Measurements from ENCODE around the gene THEMIS2. TPM values are rescaled to one million over a fixed set of nuclear protein-coding genes. Genes with fewer than 3 reads are reported as not detected.

Gene THEMIS2
- total RNA-seq, 2 experiments from 2014 or later: 4.1 to 20.3 TPM

DNA sequence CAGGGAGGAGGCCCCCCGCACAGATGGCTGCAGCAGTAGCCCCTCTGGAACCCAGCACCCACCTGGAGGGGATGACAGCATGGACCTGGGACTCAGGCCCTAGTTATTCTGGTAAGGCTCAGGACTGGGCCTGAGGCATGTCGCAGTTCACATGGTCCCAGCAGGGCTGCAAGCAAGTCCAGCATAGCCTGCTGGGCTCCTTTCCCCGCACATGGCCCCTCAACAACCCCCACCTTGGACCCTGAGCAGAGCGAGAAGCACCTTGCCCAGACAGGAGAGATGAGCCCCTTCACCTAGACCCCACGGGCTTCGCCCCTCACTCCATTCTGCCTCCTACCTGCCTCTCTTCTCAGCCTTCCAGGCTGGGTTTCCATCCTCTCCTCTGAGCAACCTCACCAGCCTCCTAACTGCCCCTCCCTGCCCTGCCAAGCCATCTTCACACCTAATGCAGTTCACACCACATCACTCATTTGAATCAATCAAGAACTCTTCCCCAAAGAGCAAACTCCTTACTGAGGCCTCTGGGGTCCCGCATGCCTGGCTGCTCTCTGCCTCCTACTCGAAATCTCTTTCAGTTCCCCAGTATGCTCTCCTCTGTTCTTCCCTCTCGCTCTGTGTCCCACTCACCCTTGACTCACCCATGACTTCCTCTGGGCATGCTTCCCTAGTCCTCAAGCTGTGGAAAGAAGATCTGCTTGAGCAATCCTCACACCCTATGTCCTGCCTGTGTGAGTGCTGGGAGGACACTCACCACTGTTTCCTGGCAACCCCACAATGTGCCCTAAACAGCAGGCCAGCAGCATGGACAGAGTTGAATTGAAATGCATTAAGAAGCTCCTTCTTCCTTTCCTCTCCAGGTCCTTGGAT is 9.4 kb upstream of the THEMIS2 start:
- BruUV-seq (replicated peaks): no TSS peak
- Histone ChIP-seq H4K20me1 (ENCODE audit: insufficient read depth, low read length) (no peaks in the 10 kb centered on the region), H3K27ac (ENCODE audit: low read depth, low read length, poor library complexity, severe bottlenecking) (no peak overlapping the region), H2AFZ (ENCODE audit: low read length) (peak overlapping the region; percentile 97), H3K4me1 (ENCODE audit: insufficient read depth, low read length, poor library complexity, severe bottlenecking) (peaks cover 23% of the 10 kb centered on the region), H3K4me2 (ENCODE audit: low read length) (peak overlapping the region; percentile 29), H3K9me2 (ENCODE audit: insufficient read depth, low read length) (no peaks in the 10 kb centered on the region), H3K36me3 (ENCODE audit: insufficient read depth, low read length) (no peaks in the 10 kb centered on the region), H3K79me2 (ENCODE audit: insufficient read depth, low read depth, low read length) (no peaks in the 10 kb centered on the region), H3K9me3 (ENCODE audit: low read length) (no peaks in the 10 kb centered on the region), H3K4me3 (ENCODE audit: low read depth, low read length, poor library complexity, severe bottlenecking) (no peak overlapping the region)
- TF ChIP-seq, protein P1, sequence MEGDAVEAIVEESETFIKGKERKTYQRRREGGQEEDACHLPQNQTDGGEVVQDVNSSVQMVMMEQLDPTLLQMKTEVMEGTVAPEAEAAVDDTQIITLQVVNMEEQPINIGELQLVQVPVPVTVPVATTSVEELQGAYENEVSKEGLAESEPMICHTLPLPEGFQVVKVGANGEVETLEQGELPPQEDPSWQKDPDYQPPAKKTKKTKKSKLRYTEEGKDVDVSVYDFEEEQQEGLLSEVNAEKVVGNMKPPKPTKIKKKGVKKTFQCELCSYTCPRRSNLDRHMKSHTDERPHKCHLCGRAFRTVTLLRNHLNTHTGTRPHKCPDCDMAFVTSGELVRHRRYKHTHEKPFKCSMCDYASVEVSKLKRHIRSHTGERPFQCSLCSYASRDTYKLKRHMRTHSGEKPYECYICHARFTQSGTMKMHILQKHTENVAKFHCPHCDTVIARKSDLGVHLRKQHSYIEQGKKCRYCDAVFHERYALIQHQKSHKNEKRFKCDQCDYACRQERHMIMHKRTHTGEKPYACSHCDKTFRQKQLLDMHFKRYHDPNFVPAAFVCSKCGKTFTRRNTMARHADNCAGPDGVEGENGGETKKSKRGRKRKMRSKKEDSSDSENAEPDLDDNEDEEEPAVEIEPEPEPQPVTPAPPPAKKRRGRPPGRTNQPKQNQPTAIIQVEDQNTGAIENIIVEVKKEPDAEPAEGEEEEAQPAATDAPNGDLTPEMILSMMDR (conservative IDR thresholded peaks at IDR 0.05; ENCODE audit: low read length): no peak
- TF ChIP-seq EZH2phosphoT487 (IDR thresholded peaks at IDR 0.05; ENCODE audit: borderline replicate concordance, low read depth, low read length): no peak
- peak; percentile 41 for DNase-seq (ENCODE audit: low spot score)
- CTCF ChIA-PET (ENCODE audit: unreplicated experiment): no interaction called here
- intact Hi-C loops (cut with micrococcal nuclease; ENCODE audit: unreplicated experiment): no loop called here
- POLR2A ChIA-PET: interaction anchor here (0.5 kb wide), 1 partner anchor 693 kb away, joined by 3 read pairs; no protein-coding TSS in a partner anchor

DNA sequence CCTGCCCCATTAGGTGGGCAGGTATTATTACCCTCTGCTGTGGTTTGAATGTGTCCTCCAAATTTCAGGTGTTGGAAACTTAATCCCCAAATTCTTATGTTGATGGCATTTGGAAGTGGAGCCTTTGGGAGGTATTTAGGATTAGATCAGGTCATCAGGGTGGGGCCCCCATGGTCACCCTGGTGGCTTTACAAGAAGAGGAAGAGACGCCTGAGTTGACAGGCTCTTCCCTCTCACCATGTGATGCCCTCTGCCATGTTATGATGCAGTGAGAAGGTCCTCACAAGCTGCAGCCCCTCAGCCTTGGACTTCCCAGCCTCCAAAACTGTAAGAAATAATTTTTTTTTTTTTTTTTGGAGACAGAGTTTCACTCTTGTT is 8.8 kb upstream of the THEMIS2 start:
- no peak overlapping the region for H3K4me3 ChIP-seq (ENCODE audit: low read depth, low read length, poor library complexity, severe bottlenecking)
- H3K4me1 ChIP-seq (ENCODE audit: insufficient read depth, low read length, poor library complexity, severe bottlenecking): peaks cover 27% of the 10 kb centered on the region
- no peak for TF ChIP-seq EZH2phosphoT487 (IDR thresholded peaks at IDR 0.05; ENCODE audit: borderline replicate concordance, low read depth, low read length)
- TF ChIP-seq, protein P1 (conservative IDR thresholded peaks at IDR 0.05; ENCODE audit: low read length): no peak
- POLR2A ChIA-PET: interaction anchor here (0.5 to 0.7 kb wide), 2 partner anchors 652 to 694 kb away, joined by 3 read pairs; no protein-coding TSS in a partner anchor
- H3K4me2 ChIP-seq (ENCODE audit: low read length): peak overlapping the region; percentile 29
- H2AFZ ChIP-seq (ENCODE audit: low read length): peak overlapping the region; percentile 97
- CTCF ChIA-PET (ENCODE audit: unreplicated experiment): no interaction called here
- no peaks in the 10 kb centered on the region for H3K9me3 ChIP-seq (ENCODE audit: low read length)
- no peaks in the 10 kb centered on the region for H3K79me2 ChIP-seq (ENCODE audit: insufficient read depth, low read depth, low read length)
- H3K36me3 ChIP-seq (ENCODE audit: insufficient read depth, low read length): no peaks in the 10 kb centered on the region
- no peaks in the 10 kb centered on the region for H4K20me1 ChIP-seq (ENCODE audit: insufficient read depth, low read length)
- no peak overlapping the region for H3K27ac ChIP-seq (ENCODE audit: low read depth, low read length, poor library complexity, severe bottlenecking)
- no peaks in the 10 kb centered on the region for H3K9me2 ChIP-seq (ENCODE audit: insufficient read depth, low read length)
- no TSS peak for BruUV-seq (replicated peaks)
- intact Hi-C loops (cut with micrococcal nuclease; ENCODE audit: unreplicated experiment): no loop called here
- DNase-seq (ENCODE audit: low spot score): no peak
